HG02763 (cell line): ENCODE data around the gene PPP6R2.
"Not testable (repeated sequence)": the region's sequence is repeated elsewhere in the genome, so short reads cannot be mapped to it uniquely, and the experiment has no call there.

Source experiments
- ATAC-seq: cut with Tn5 transposase; IDR thresholded peaks from one replicate; pipeline ENCODE4 v1.9.1; 2021; ENCODE audit warnings: mild to moderate bottlenecking, moderate library complexity; ENCODE audit not compliant: unreplicated experiment

Gene PPP6R2

GRCh38 chr22:50397371-50398060 lies 54.4 kb downstream of the PPP6R2 start:
- ATAC-seq, result not testable (repeated sequence)

DNA sequence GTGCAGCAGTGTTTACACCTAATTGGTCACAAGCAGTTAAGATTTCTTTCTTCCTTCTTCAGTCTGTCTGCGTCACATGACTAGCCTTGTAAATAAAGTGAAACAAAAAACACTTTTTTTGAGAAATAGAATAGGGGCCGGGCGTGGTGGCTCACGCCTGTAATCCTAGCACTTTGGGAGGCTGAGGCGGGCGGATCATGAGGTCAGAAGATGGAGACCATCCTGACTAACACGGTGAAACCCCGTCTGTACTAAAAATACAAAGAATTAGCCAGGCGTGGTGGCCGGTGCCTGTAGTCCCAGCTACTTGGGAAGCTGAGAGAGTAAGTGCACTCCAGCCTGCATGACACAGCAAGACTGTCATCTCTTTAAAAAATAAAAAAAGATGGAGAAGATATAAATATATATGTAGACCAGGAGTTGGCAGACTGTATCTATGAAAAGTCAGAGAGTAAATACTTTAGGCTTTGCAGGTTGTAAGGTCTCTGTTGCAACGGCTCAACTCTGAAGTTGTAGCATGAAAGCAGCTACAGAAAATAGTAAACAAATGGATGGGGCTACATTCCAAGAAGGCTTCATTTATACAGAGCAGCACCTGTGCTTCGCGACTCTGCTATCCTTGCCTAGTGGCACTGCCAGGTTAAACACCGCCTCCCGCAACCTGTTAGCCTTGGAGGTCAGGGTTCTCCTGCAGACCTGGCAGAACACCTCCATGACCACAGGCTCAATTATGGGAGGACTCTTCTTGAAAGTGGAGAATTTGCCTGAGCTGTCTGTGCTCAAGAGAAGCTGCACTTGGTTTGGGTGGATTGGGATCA lies 55.9 kb downstream of the PPP6R2 start:
- ATAC-seq, result no peak

- no peak for ATAC-seq
Measured at GRCh38 chr22:50399751-50400331, 56.7 kb downstream of the PPP6R2 start.

GRCh38 chr22:50400406-50400805 lies 57.3 kb downstream of the PPP6R2 start:
- ATAC-seq, result no peak

- no peak for ATAC-seq
Measured at GRCh38 chr22:50400931-50401330, 57.8 kb downstream of the PPP6R2 start.

DNA sequence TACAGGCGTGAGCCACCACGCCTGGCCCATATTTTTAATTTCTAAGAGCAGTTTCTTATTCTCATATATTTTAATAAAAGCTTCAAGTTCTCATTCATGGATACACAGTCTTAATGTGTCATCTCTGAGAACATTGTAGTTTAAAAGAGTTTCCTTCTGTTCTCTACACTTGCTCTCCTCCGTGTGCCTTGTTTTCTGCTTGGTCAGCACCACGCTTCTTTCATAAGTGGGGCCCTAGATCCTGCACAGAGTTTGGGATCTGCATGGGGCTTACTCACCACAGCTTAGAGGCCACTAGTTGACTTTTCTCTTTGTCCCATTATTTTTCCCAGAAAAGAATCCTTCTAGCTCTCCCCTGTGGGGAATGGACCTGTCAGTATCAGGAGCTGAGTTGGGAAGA lies 58.8 kb downstream of the PPP6R2 start:
- ATAC-seq, result no peak

GRCh38 chr22:50403701-50404101 lies 60.6 kb downstream of the PPP6R2 start:
- ATAC-seq, result no peak

DNA sequence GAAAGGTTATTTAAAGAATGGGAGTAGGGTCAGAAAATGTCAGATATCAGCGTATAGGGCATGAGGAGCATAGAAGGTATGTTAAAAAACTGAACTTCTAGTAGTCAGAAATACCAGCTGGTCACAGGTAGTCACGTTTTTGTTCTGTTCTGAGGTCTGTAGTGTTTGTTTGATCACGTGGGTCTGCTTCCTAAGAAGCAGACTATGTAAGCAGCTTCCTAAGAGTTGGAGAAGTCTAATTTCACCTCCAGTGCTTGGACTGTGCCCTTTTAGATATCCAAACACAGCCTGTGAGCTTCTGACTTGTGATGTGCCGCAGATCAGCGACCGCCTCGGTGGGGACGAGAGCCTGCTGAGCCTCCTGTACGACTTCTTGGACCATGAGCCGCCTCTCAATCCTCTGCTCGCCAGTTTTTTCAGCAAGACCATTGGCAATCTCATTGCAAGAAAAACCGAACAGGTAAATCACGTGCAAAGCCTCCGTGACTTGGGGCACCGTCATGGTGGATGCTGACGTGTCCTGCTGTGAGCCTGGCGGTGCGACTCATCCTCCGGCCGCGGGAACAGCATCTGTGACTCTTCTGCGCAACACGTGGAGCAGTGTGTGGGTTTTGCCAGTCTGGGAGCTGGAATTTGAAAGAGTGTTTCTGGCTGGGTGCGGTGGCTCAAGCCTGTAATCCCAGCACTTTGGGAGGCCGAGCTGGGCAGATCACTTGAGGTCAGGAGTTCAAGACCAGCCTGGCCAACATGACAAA lies 63.5 kb downstream of the PPP6R2 start:
- no peak for ATAC-seq

DNA sequence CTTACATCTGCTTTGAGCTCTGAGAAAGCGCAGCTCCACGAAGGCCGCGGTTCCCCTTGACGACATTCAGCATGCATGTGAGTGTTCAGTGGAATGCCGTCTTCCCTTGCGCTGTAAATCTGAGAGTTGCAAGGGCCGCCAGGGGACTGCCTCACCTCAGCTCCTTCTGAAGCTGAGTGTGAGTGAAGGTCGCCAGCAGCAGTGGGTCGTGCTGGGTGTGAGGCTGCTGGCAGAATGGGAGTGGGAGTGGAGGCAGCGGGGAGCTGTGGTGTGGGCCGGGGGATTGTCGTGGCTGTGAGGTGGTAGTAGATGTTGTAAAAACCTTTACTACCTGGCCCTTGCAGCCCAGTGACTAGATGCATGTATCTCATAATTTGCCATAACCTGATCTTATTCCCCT lies 65.2 kb downstream of the PPP6R2 start:
- no peak for ATAC-seq

GRCh38 chr22:50408954-50409353 lies 65.8 kb downstream of the PPP6R2 start:
- not testable (repeated sequence) for ATAC-seq

GRCh38 chr22:50414476-50415248 lies 71.5 kb downstream of the PPP6R2 start:
- ATAC-seq, result no peak

GRCh38 chr22:50415426-50415825 lies 72.3 kb downstream of the PPP6R2 start:
- ATAC-seq, result no peak

DNA sequence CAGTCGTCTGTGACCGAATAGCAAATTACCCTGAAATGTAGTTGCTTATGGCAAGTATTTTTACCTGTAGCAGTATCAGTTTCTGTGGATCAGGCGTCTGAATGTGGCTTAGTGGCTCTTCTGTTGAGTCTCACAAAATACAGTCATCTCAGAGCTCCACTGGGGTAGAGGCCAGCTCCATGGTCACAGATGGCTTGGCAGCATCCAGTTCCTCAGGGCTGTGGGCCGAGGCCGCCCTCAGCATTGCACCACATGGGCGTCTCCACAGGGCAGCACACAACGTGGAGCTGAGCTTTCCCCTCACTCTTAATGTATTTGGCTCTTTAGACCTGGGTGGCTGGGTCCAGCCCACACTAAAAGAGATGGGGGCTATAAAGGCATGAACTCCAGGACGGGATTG lies 73.9 kb downstream of the PPP6R2 start:
- no peak for ATAC-seq

DNA sequence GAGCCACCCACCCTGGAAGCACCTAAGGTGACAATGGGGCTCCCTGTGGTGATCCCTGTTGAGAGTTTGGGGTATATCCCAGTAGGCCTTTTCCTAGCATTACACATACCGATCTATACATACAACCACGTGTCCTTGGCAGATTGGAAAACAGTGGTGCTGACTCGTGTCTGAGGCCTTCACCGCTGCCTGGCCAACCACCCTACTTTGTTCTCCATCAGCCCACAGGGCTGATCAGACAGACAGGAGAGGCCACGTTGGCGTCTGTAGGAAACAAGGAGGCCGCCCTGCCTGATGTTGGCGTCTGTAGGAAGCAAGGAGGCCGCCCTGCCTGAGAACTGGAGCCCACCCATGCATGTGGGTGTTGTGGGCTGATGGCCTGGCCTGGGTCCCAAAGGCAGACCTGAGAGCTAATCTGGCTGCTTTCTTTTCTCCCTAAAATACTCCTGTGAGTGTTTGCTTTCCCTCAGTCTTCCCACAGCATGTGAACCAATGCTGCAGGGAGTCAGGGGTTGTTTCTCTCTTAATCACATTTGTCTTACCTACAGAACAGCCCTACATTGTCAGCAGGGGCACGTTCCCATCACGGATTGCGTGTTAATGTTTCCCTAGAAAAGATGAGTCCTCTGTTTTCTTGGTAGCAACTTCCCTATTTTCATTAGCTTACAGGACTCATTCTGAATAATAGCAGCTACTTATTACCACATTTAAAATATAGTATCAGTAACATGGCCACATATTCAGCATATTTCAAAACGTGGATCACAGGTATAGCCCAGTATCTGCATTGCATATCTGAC lies 74.5 kb downstream of the PPP6R2 start:
- no peak for ATAC-seq

GRCh38 chr22:50418624-50419023 lies 75.5 kb downstream of the PPP6R2 start:
- no peak for ATAC-seq

GRCh38 chr22:50419116-50419515 lies 76.0 kb downstream of the PPP6R2 start:
- ATAC-seq, result no peak

GRCh38 chr22:50420015-50420414 lies 76.9 kb downstream of the PPP6R2 start:
- ATAC-seq, result no peak

DNA sequence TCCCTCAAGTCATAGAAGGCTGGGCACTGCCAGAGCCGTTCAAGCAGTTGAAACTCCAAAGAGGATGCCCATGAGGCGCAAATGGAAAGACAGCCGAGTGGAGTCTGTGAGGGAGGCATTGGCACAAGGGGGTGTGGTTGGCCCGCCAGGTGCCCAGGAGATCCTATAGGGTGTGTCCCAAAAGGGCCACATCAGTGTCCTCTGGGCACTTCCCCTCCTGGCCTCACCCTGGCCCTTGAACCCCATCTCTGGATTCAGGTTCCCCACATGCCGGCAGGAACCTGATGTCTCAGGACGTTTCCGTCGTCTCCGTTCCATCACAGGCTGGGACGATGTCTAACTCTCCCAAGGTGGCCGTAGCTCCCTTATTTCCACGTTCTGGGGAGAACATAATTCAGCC lies 77.5 kb downstream of the PPP6R2 start:
- ATAC-seq, result no peak

- ATAC-seq, result no peak
Measured at GRCh38 chr22:50422046-50422445, 78.9 kb downstream of the PPP6R2 start.
